SK-N-SH treated with all-trans-retinoic acid at 6 μM for 48 hours (cell line): ENCODE data around the gene LEO1.

ENCODE experiments used
- ATAC-seq: fragments of 200-7000 bp; cut with Tn5 transposase; 3 replicates; pipeline ENCODE4 v1.9.1; 2020; ENCODE audit warnings: mild to moderate bottlenecking, moderate library complexity
- ARNTL ChIP-seq: fragments of 450-650 bp; formaldehyde crosslinking; IDR thresholded peaks from 2 replicates; pipeline ENCODE4 v1.5.0; 2020; ENCODE audit warnings: low read depth, mild to moderate bottlenecking, moderate library complexity, borderline replicate concordance
- BACH2 ChIP-seq: fragments of 250-450 bp; sonication (Bioruptor Pico); IDR thresholded peaks from 2 replicates; pipeline ENCODE4 v1.9.0; 2021; ENCODE audit warnings: mild to moderate bottlenecking, borderline replicate concordance
- CSDC2 ChIP-seq: fragments of 250-450 bp; sonication (Bioruptor Pico); IDR thresholded peaks from 2 replicates; pipeline ENCODE4 v1.5.0; 2020; ENCODE audit warnings: mild to moderate bottlenecking, moderate library complexity
- ESRRG ChIP-seq: fragments of 250-450 bp; sonication (Bioruptor Pico); IDR thresholded peaks from 2 replicates; pipeline ENCODE4 v1.6.1; 2021; ENCODE audit warnings: mild to moderate bottlenecking
- GLIS3 ChIP-seq: fragments of 250-450 bp; sonication (Bioruptor Pico); IDR thresholded peaks from 2 replicates; pipeline ENCODE4 v1.5.0; 2020; ENCODE audit warnings: mild to moderate bottlenecking, moderate library complexity
- ISL1 ChIP-seq: fragments of 250-450 bp; sonication (Bioruptor Pico); IDR thresholded peaks from 2 replicates; pipeline ENCODE4 v2.1.2; 2022; ENCODE audit warnings: mild to moderate bottlenecking, moderate library complexity
- OSR1 ChIP-seq: fragments of 250-450 bp; sonication (Bioruptor Pico); IDR thresholded peaks from 2 replicates; pipeline ENCODE4 v1.8.0; 2022; ENCODE audit warnings: moderate library complexity, mild to moderate bottlenecking, inconsistent platforms
- PPARA ChIP-seq: fragments of 250-450 bp; sonication (Bioruptor Pico); IDR thresholded peaks from 2 replicates; pipeline ENCODE4 v1.5.0; 2020; ENCODE audit warnings: mild to moderate bottlenecking, borderline replicate concordance
- RARB ChIP-seq: fragments of 250-450 bp; sonication (Bioruptor Pico); IDR thresholded peaks from 2 replicates; pipeline ENCODE4 v1.8.0; 2021; ENCODE audit warnings: mild to moderate bottlenecking, moderate library complexity
- SNAI2 ChIP-seq: fragments of 250-450 bp; sonication (Bioruptor Pico); IDR thresholded peaks from 2 replicates; pipeline ENCODE4 v1.5.0; 2020; ENCODE audit warnings: mild to moderate bottlenecking, moderate library complexity
- TCF4 ChIP-seq: fragments of 250-450 bp; sonication (Bioruptor Pico); IDR thresholded peaks from 2 replicates; pipeline ENCODE4 v1.8.0; 2021; ENCODE audit warnings: mild to moderate bottlenecking, moderate library complexity, borderline replicate concordance
- TOX ChIP-seq: fragments of 250-450 bp; sonication (Bioruptor Pico); IDR thresholded peaks from 2 replicates; pipeline ENCODE4 v1.8.0; 2021; ENCODE audit warnings: mild to moderate bottlenecking, moderate library complexity, borderline replicate concordance
- ZC3H10 ChIP-seq: fragments of 250-450 bp; sonication (Bioruptor Pico); IDR thresholded peaks from 2 replicates; pipeline ENCODE4 v1.5.1; 2021; ENCODE audit warnings: mild to moderate bottlenecking, moderate library complexity
- ZFP30 ChIP-seq: fragments of 450-650 bp; formaldehyde crosslinking; IDR thresholded peaks from 2 replicates; pipeline ENCODE4 v1.5.0; 2022; ENCODE audit warnings: mild to moderate bottlenecking, moderate library complexity
- ZNF565 ChIP-seq: fragments of 450-650 bp; formaldehyde crosslinking; conservative IDR thresholded peaks from 2 replicates; pipeline ENCODE4 v1.5.0; 2020; ENCODE audit warnings: low read depth, mild to moderate bottlenecking, moderate library complexity
- ZNF70 ChIP-seq: fragments of 450-650 bp; formaldehyde crosslinking; IDR thresholded peaks from 2 replicates; pipeline ENCODE4 v1.5.0; 2020; ENCODE audit warnings: mild to moderate bottlenecking, moderate library complexity
- ZNF8 ChIP-seq: fragments of 450-650 bp; formaldehyde crosslinking; IDR thresholded peaks from 2 replicates; pipeline ENCODE4 v1.5.0; 2020; ENCODE audit warnings: mild to moderate bottlenecking, moderate library complexity
- TF ChIP-seq, protein P1 (sequence below): fragments of 250-450 bp; sonication (Bioruptor Pico); IDR thresholded peaks from 2 replicates; pipeline ENCODE4 v1.8.0; 2020; ENCODE audit warnings: mild to moderate bottlenecking, moderate library complexity, borderline replicate concordance
- TF ChIP-seq, protein P2 (sequence below): fragments of 250-450 bp; sonication (Bioruptor Pico); IDR thresholded peaks from 2 replicates; pipeline ENCODE4 v1.5.0; 2020; ENCODE audit warnings: mild to moderate bottlenecking, moderate library complexity
- TF ChIP-seq, protein P3 (sequence below): fragments of 250-450 bp; sonication (Bioruptor Pico); IDR thresholded peaks from 2 replicates; pipeline ENCODE4 v1.5.1; 2020; ENCODE audit warnings: low read depth, mild to moderate bottlenecking, moderate library complexity
- TF ChIP-seq, protein P4 (sequence below): fragments of 250-450 bp; sonication (Bioruptor Pico); IDR thresholded peaks from 2 replicates; pipeline ENCODE4 v1.8.0; 2021; ENCODE audit warnings: low read depth, mild to moderate bottlenecking, moderate library complexity, borderline replicate concordance
- TF ChIP-seq, protein P5 (sequence below): fragments of 250-450 bp; sonication (Bioruptor Pico); IDR thresholded peaks from 2 replicates; pipeline ENCODE4 v1.5.1; 2021; ENCODE audit warnings: mild to moderate bottlenecking, moderate library complexity

Gene LEO1

DNA sequence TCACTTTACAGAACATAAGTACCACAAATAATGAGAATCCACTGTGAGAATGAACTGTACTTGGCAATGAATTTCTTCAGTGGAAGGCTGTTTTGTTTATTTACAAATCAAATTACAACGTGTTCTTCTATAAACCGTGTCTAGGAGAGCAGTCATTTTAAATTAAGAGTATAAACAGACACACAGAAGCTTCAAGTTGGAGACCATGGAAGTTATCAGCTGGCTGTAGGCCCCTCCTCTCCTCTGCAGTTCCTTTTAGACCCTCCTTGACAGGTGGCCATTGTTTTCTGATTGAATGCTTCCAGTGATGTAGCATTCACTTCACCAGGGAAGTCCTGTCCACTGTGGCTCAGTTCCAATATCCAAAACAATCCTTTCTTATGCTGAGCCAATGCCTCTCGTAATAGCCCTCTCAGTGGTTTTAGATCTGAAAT lies 40.1 kb upstream of the LEO1 start:
- TF ChIP-seq SNAI2 (CRISPR knock-in tag): no peak
- no peak for TF ChIP-seq ZFP30 (CRISPR knock-in tag)
- TF ChIP-seq ZNF565 (CRISPR knock-in tag): no peak
- TF ChIP-seq CSDC2 (CRISPR knock-in tag): no peak
- TF ChIP-seq, protein P1, sequence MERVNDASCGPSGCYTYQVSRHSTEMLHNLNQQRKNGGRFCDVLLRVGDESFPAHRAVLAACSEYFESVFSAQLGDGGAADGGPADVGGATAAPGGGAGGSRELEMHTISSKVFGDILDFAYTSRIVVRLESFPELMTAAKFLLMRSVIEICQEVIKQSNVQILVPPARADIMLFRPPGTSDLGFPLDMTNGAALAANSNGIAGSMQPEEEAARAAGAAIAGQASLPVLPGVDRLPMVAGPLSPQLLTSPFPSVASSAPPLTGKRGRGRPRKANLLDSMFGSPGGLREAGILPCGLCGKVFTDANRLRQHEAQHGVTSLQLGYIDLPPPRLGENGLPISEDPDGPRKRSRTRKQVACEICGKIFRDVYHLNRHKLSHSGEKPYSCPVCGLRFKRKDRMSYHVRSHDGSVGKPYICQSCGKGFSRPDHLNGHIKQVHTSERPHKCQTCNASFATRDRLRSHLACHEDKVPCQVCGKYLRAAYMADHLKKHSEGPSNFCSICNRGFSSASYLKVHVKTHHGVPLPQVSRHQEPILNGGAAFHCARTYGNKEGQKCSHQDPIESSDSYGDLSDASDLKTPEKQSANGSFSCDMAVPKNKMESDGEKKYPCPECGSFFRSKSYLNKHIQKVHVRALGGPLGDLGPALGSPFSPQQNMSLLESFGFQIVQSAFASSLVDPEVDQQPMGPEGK (CRISPR knock-in tag): no peak
- TF ChIP-seq OSR1: no peak
- no peak for TF ChIP-seq ZNF70 (CRISPR knock-in tag)
- ATAC-seq: no peak; the same call in 2 of the 3 replicates

DNA sequence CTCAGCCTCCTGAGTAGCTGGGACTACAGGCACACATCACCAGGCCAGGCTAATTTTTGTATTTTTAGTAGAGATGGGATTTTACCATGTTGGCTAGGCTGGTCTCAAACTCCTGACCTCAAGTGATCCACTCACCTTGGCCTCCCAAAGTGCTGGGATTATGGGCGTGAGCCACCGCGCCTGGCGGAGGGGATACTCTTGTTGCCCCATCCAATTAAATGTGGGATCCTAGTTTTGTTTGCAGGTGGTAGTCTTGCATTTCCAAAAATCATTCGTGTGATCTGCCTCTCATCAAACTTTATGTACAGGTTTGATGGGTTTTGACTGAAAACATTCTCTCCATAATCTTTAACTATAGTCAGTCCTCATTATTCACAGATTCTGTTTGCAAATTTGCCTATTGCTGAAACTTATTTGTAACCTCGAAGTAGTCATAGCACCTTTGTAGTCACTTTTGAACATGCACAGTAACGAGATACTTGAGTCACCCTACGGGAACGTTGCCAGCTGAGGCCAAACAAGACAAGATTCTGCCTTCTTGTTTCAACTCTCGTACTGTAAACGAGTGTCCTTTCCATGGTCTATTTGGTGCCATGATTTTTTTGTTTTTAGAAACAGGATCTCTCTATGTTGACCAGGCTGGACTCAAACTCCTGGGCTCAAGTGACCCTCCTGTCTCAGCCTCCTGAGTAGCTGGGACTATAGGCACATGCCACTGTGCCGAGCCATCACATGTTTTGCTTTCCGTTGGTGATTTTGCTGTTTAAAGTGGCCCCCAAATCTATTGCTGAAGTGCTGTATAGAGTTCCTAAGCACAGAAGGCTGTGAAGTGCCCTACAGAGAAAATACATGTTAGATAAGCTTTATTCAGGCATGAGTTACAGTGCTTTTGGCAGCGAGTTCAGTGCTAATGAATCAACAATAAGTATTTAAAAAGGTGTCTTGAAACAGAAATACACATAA lies 39.3 kb upstream of the LEO1 start:
- ATAC-seq: peak; percentile 65
- no peak for TF ChIP-seq PPARA (CRISPR knock-in tag)
- TF ChIP-seq, protein P2, sequence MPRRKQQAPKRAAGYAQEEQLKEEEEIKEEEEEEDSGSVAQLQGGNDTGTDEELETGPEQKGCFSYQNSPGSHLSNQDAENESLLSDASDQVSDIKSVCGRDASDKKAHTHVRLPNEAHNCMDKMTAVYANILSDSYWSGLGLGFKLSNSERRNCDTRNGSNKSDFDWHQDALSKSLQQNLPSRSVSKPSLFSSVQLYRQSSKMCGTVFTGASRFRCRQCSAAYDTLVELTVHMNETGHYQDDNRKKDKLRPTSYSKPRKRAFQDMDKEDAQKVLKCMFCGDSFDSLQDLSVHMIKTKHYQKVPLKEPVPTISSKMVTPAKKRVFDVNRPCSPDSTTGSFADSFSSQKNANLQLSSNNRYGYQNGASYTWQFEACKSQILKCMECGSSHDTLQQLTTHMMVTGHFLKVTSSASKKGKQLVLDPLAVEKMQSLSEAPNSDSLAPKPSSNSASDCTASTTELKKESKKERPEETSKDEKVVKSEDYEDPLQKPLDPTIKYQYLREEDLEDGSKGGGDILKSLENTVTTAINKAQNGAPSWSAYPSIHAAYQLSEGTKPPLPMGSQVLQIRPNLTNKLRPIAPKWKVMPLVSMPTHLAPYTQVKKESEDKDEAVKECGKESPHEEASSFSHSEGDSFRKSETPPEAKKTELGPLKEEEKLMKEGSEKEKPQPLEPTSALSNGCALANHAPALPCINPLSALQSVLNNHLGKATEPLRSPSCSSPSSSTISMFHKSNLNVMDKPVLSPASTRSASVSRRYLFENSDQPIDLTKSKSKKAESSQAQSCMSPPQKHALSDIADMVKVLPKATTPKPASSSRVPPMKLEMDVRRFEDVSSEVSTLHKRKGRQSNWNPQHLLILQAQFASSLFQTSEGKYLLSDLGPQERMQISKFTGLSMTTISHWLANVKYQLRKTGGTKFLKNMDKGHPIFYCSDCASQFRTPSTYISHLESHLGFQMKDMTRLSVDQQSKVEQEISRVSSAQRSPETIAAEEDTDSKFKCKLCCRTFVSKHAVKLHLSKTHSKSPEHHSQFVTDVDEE (CRISPR knock-in tag): no peak
- TF ChIP-seq SNAI2 (CRISPR knock-in tag): no peak
- no peak for TF ChIP-seq BACH2 (CRISPR knock-in tag)
- TF ChIP-seq, protein P1 (CRISPR knock-in tag): no peak
- no peak for TF ChIP-seq GLIS3 (CRISPR knock-in tag)
- no peak for TF ChIP-seq TOX (CRISPR knock-in tag)
- TF ChIP-seq ZC3H10 (CRISPR knock-in tag): no peak
- no peak for TF ChIP-seq ZNF565 (CRISPR knock-in tag)

DNA sequence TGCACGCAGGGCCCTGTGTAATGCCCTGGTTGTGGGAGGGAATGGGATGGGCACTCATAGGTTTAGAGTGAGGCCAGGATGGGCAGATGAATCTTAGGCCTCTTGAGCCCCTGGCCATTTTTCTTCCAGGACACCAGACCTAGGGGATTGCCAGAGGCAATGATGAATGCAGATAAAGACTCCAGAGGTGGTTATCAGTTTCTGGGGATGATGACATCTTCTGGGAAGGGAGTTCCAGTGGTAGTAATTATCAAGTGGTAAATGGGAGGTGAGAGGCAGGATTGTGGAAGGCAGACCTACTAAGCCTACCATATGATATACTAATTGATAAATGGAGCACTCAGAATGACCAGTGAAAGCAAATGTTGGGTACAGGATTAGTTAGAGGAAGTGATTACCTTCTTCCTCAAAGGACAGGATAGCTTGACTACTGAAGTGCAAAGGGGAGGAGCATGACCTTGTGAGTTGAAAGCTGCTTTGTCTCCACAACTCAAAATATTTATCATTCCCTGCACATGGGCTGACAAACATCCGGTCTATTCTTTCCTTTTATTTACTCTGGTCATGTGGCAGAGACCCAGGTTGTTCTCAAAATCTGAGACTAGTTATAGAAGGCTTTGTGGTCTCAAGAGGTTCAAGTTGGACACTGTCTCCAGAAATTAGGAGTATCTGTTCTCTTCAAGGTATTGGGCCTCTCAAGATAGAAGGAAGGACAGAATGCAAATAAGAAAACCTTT lies 37.3 kb upstream of the LEO1 start:
- TF ChIP-seq TOX (CRISPR knock-in tag) (no peak), ARNTL (CRISPR knock-in tag) (no peak), ZC3H10 (CRISPR knock-in tag) (no peak), SNAI2 (CRISPR knock-in tag) (no peak), TCF4 (CRISPR knock-in tag) (no peak), RARB (CRISPR knock-in tag) (no peak), ESRRG (CRISPR knock-in tag) (no peak), ZFP30 (CRISPR knock-in tag) (no peak), ISL1 (no peak), ZNF8 (no peak)
- TF ChIP-seq, protein P3, sequence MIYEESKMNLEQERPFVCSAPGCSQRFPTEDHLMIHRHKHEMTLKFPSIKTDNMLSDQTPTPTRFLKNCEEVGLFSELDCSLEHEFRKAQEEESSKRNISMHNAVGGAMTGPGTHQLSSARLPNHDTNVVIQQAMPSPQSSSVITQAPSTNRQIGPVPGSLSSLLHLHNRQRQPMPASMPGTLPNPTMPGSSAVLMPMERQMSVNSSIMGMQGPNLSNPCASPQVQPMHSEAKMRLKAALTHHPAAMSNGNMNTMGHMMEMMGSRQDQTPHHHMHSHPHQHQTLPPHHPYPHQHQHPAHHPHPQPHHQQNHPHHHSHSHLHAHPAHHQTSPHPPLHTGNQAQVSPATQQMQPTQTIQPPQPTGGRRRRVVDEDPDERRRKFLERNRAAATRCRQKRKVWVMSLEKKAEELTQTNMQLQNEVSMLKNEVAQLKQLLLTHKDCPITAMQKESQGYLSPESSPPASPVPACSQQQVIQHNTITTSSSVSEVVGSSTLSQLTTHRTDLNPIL (CRISPR knock-in tag): no peak
- TF ChIP-seq, protein P4, sequence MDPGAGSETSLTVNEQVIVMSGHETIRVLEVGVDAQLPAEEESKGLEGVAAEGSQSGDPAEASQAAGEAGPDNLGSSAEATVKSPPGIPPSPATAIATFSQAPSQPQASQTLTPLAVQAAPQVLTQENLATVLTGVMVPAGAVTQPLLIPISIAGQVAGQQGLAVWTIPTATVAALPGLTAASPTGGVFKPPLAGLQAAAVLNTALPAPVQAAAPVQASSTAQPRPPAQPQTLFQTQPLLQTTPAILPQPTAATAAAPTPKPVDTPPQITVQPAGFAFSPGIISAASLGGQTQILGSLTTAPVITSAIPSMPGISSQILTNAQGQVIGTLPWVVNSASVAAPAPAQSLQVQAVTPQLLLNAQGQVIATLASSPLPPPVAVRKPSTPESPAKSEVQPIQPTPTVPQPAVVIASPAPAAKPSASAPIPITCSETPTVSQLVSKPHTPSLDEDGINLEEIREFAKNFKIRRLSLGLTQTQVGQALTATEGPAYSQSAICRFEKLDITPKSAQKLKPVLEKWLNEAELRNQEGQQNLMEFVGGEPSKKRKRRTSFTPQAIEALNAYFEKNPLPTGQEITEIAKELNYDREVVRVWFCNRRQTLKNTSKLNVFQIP: no peak
- TF ChIP-seq, protein P5, sequence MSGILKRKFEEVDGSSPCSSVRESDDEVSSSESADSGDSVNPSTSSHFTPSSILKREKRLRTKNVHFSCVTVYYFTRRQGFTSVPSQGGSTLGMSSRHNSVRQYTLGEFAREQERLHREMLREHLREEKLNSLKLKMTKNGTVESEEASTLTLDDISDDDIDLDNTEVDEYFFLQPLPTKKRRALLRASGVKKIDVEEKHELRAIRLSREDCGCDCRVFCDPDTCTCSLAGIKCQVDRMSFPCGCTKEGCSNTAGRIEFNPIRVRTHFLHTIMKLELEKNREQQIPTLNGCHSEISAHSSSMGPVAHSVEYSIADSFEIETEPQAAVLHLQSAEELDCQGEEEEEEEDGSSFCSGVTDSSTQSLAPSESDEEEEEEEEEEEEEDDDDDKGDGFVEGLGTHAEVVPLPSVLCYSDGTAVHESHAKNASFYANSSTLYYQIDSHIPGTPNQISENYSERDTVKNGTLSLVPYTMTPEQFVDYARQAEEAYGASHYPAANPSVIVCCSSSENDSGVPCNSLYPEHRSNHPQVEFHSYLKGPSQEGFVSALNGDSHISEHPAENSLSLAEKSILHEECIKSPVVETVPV (CRISPR knock-in tag): no peak

More for the DNA sequence above, 37.3 kb upstream of the LEO1 start:
- ATAC-seq: no peak
